PC-3 (cell line): Measurements from ENCODE around the gene TACC2. TPM values are rescaled to one million over a fixed set of nuclear protein-coding genes. Genes with fewer than 3 reads are reported as not detected.

Experiments
- ATAC-seq: fragments of 200-7000 bp; cut with Tn5 transposase; 2 replicates; pipeline ENCODE4 v1.9.1; 2020; ENCODE audit warnings: mild to moderate bottlenecking, moderate library complexity
- BruUV-seq: library from RNA; stranded (reverse); fragments of 400-500 nt; replicated peaks from 2 replicates; lab custom pipeline; 2021; lab: Mats Ljungman, UMichigan
- CTCF ChIA-PET: fragments of 300-600 bp; sonication (Branson Sonifier 250); formaldehyde crosslinking; loops from one replicate; lab custom pipeline; 2022; ENCODE audit warnings: antibody characterized with exemption; lab: Charles Lee
- POLR2A ChIA-PET: fragments of 300-600 bp; sonication (Branson Sonifier 250); formaldehyde crosslinking; loops from one replicate; lab custom pipeline; 2022; ENCODE audit warnings: antibody characterized with exemption; ENCODE audit not compliant: unreplicated experiment; lab: Charles Lee
- DNase-seq: peaks from one replicate; pipeline ENCODE4 v3.0.0-alpha.2; 2015
- H2AFZ ChIP-seq: fragments of 300-600 bp; sonication (generic); 2 replicates; pipeline ENCODE4 v1.6.0; 2016; ENCODE audit warnings: antibody characterized with exemption, low read length
- H3F3A ChIP-seq: fragments of 300-600 bp; sonication (generic); one replicate; pipeline ENCODE4 v1.6.0; 2017; ENCODE audit warnings: antibody characterized with exemption, low read length, control low read depth, mild to moderate bottlenecking; ENCODE audit not compliant: unreplicated experiment
- H3K27ac ChIP-seq: fragments of 300-600 bp; sonication (generic); 2 replicates; pipeline ENCODE4 v1.5.1; 2016; ENCODE audit warnings: mild to moderate bottlenecking, low read length
- H3K27me3 ChIP-seq: fragments of 300-600 bp; sonication (generic); 2 replicates; pipeline ENCODE4 v1.6.1; 2016; ENCODE audit warnings: low read length, mixed read lengths
- H3K36me3 ChIP-seq: fragments of 300-600 bp; sonication (generic); 2 replicates; pipeline ENCODE4 v1.6.1; 2016; ENCODE audit warnings: low read depth, mixed run types, low read length, mixed read lengths
- H3K4me1 ChIP-seq: fragments of 300-600 bp; sonication (generic); 2 replicates; pipeline ENCODE4 v1.5.1; 2016; ENCODE audit warnings: low read length; ENCODE audit not compliant: insufficient read depth
- H3K4me2 ChIP-seq: fragments of 300-600 bp; sonication (generic); 2 replicates; pipeline ENCODE4 v1.6.0; 2016; ENCODE audit warnings: low read length
- H3K4me3 ChIP-seq: fragments of 300-600 bp; sonication (generic); 2 replicates; pipeline ENCODE4 v1.5.1; 2016; ENCODE audit warnings: mild to moderate bottlenecking, low read length, mixed read lengths
- H3K79me2 ChIP-seq: fragments of 300-600 bp; sonication (generic); 2 replicates; pipeline ENCODE4 v1.6.1; 2017; ENCODE audit warnings: low read length, mixed read lengths
- H3K9ac ChIP-seq: fragments of 300-600 bp; sonication (generic); 2 replicates; pipeline ENCODE4 v1.6.0; 2016; ENCODE audit warnings: mild to moderate bottlenecking, low read length
- H3K9me2 ChIP-seq: fragments of 300-600 bp; sonication (generic); replicated peaks from 2 replicates; pipeline ENCODE4 v1.6.1; 2016; ENCODE audit warnings: mixed run types, low read length, mixed read lengths
- H3K9me3 ChIP-seq: fragments of 300-600 bp; sonication (generic); 2 replicates; pipeline ENCODE4 v1.6.1; 2016; ENCODE audit warnings: low read length, mixed read lengths
- H4K20me1 ChIP-seq: fragments of 300-600 bp; sonication (generic); 2 replicates; pipeline ENCODE4 v1.6.1; 2016; ENCODE audit warnings: low read length, mixed read lengths
- CTCF ChIP-seq: fragments of 300-600 bp; sonication (generic); conservative IDR thresholded peaks from 2 replicates; pipeline ENCODE4 v1.5.1; 2017; ENCODE audit warnings: antibody characterized with exemption, low read depth, mild to moderate bottlenecking, low read length
- EZH2 ChIP-seq: fragments of 300-600 bp; sonication (generic); IDR thresholded peaks from one replicate; pipeline ENCODE4 v1.6.1; 2017; ENCODE audit warnings: antibody characterized with exemption, mild to moderate bottlenecking, low read length; ENCODE audit not compliant: unreplicated experiment
- EZH2phosphoT487 ChIP-seq: fragments of 300-600 bp; sonication (generic); IDR thresholded peaks from 2 replicates; pipeline ENCODE4 v1.6.1; 2018; ENCODE audit warnings: mild to moderate bottlenecking, antibody characterized with exemption, low read length, borderline replicate concordance
- intact Hi-C: fragments of 100-400 bp; cut with micrococcal nuclease; formaldehyde crosslinking; loops from 2 replicates; pipeline ENCODE4 v1.9.0; 2023
- total RNA-seq: library from RNA; depleted of rRNA; stranded (reverse); fragments of >200 nt; gene quantifications from 2 replicates; pipeline ENCODE4 v1.2.3, GENCODE V29; 2014

TACC2 gene
- total RNA-seq, 1 experiment from 2014 or later, result 31.7 TPM

GRCh38 chr10:122293156-122293960 is 304.4 kb downstream of the TACC2 start:
- ATAC-seq (peak; percentile 19; the same call in 1 of the 2 replicates), DNase-seq (no peak)
- Histone ChIP-seq H3K36me3 (no peaks in the 10 kb centered on the region), H3K9ac (no peak overlapping the region), H3K79me2 (no peaks in the 10 kb centered on the region), H3F3A (no peaks in the 10 kb centered on the region), H4K20me1 (no peaks in the 10 kb centered on the region), H3K27ac (peak overlapping the region; percentile 43; the same call in 1 of the 2 replicates), H3K9me2 (no peaks in the 10 kb centered on the region), H3K4me2 (no peak overlapping the region), H3K4me1 (peaks cover 28% of the 10 kb centered on the region), H3K27me3 (no peaks in the 10 kb centered on the region), H3K9me3 (no peaks in the 10 kb centered on the region), H2AFZ (no peak overlapping the region), H3K4me3 (no peak overlapping the region)
- no TSS peak for BruUV-seq
- intact Hi-C loops, result loop anchor here (10.0 kb wide), 1 partner anchor 411 kb away; no protein-coding TSS in a partner anchor
- POLR2A ChIA-PET, result no interaction called here
- TF ChIP-seq EZH2 (no peak), CTCF (no peak), EZH2phosphoT487 (no peak)
- CTCF ChIA-PET, result no interaction called here

- Histone ChIP-seq H3F3A (no peaks in the 10 kb centered on the region), H3K9me2 (no peaks in the 10 kb centered on the region), H3K4me3 (no peak overlapping the region), H3K36me3 (no peaks in the 10 kb centered on the region), H4K20me1 (no peaks in the 10 kb centered on the region), H3K79me2 (no peaks in the 10 kb centered on the region), H3K27ac (peak overlapping the region; percentile 43; the same call in 1 of the 2 replicates), H3K4me2 (no peak overlapping the region), H3K4me1 (peaks cover 28% of the 10 kb centered on the region), H2AFZ (no peak overlapping the region), H3K9me3 (no peaks in the 10 kb centered on the region), H3K27me3 (no peaks in the 10 kb centered on the region), H3K9ac (no peak overlapping the region)
- CTCF ChIA-PET, result no interaction called here
- TF ChIP-seq CTCF (no peak), EZH2phosphoT487 (no peak)
- no TSS peak for BruUV-seq
- ATAC-seq (peak; percentile 58), DNase-seq (peak; percentile 63)
- POLR2A ChIA-PET, result no interaction called here
- intact Hi-C loops, result loop anchor here (10.0 kb wide), 1 partner anchor 411 kb away; no protein-coding TSS in a partner anchor
Observed at GRCh38 chr10:122293961-122294380, 305.0 kb downstream of the TACC2 start.
